Fibroblast of lung (primary cell): ENCODE results near the gene AOC3. TPM values are rescaled to one million over a fixed set of nuclear protein-coding genes. Genes with fewer than 3 reads are reported as not detected.
"Not testable (repeated sequence)": the region's sequence is repeated elsewhere in the genome, so short reads cannot be mapped to it uniquely, and the experiment has no call there.

ENCODE experiments used
- DNase-seq, 2 donors: peaks; one replicate each; pipeline versions ENCODE4 v3.0.0 to v3.0.0-alpha.2; 2010; ENCODE audit warnings: low read depth in 2 of 2
- H2AFZ ChIP-seq: 2 replicates; pipeline ENCODE4 v1.5.1; 2012; ENCODE audit warnings: low read length, control low read depth, inconsistent platforms
- H3K27ac ChIP-seq: 2 replicates; pipeline ENCODE4 v1.5.1; 2011; ENCODE audit warnings: low read length, control low read depth; ENCODE audit not compliant: insufficient read depth
- H3K27me3 ChIP-seq: 2 replicates; pipeline ENCODE4 v1.5.1; 2011; ENCODE audit warnings: mild to moderate bottlenecking, low read length; ENCODE audit not compliant: control insufficient read depth, insufficient read depth
- H3K36me3 ChIP-seq: 2 replicates; pipeline ENCODE4 v1.5.1; 2011; ENCODE audit warnings: low read length; ENCODE audit not compliant: control insufficient read depth, insufficient read depth
- H3K4me1 ChIP-seq: 2 replicates; pipeline ENCODE4 v1.5.1; 2011; ENCODE audit warnings: low read length; ENCODE audit not compliant: control insufficient read depth, insufficient read depth; ENCODE audit errors: extremely low read depth
- H3K4me2 ChIP-seq: 2 replicates; pipeline ENCODE4 v1.5.1; 2011; ENCODE audit warnings: low read length, control low read depth; ENCODE audit not compliant: insufficient read depth; ENCODE audit errors: extremely low read depth
- H3K4me3 ChIP-seq, 4 experiments: fragments of 200-600 bp in 1 of 4; sonication (generic) in 1 of 4; replicated peaks in 1 of 4; 2 replicates each; pipeline ENCODE4 v1.5.1; 2011 to 2016; ENCODE audit warnings: low read length in 4 of 4, low read depth in 3 of 4, mild to moderate bottlenecking in 3 of 4, control low read depth in 2 of 4, inconsistent platforms in 1 of 4, mixed read lengths in 1 of 4; ENCODE audit not compliant: insufficient read depth in 1 of 4; ENCODE audit errors: control extremely low read depth in 1 of 4
- H3K79me2 ChIP-seq: 2 replicates; pipeline ENCODE4 v1.5.1; 2012; ENCODE audit warnings: mild to moderate bottlenecking, low read length, inconsistent platforms; ENCODE audit not compliant: control insufficient read depth, insufficient read depth
- H3K9ac ChIP-seq: 2 replicates; pipeline ENCODE4 v1.5.1; 2011; ENCODE audit warnings: mild to moderate bottlenecking, low read length, control low read depth; ENCODE audit not compliant: insufficient read depth
- H3K9me3 ChIP-seq: 2 replicates; pipeline ENCODE4 v1.5.1; 2012; ENCODE audit warnings: low read depth, low read length; ENCODE audit not compliant: control insufficient read depth, insufficient read depth
- H4K20me1 ChIP-seq: 2 replicates; pipeline ENCODE4 v1.5.1; 2011; ENCODE audit warnings: low read length; ENCODE audit not compliant: control insufficient read depth, insufficient read depth; ENCODE audit errors: extremely low read depth
- CTCF ChIP-seq, 2 donors: IDR thresholded peaks in 1 of 2; conservative IDR thresholded peaks in 1 of 2; 1 replicate in 1 of 2; 2 replicates in 1 of 2; pipeline ENCODE4 v1.5.1; 2011 to 2012; ENCODE audit warnings: low read length in 2 of 2, control low read depth in 1 of 2, inconsistent platforms in 1 of 2, low read depth in 1 of 2, mild to moderate bottlenecking in 1 of 2
- EZH2 ChIP-seq: IDR thresholded peaks from 2 replicates; pipeline ENCODE4 v1.5.1; 2012; ENCODE audit warnings: low read length, control low read depth, mild to moderate bottlenecking; ENCODE audit errors: missing control alignments
- polyA plus RNA-seq, 2 donors: library from polyadenylated mRNA; depleted of rRNA in 1 of 2; stranded (reverse) in 1 of 2; unstranded in 1 of 2; fragments of >200 nt; gene quantifications; 2 replicates each; pipeline ENCODE4 v1.2.1, GENCODE V29; 2011 to 2012; ENCODE audit warnings: missing spikeins in 1 of 2
- total RNA-seq: library from RNA; depleted of rRNA; stranded (reverse); fragments of >200 nt; gene quantifications from 2 replicates; pipeline ENCODE4 v1.2.1, GENCODE V29; 2014

The AOC3 gene
- total and polyA plus RNA-seq, 2 donors (not counting 1 experiment from before 2014, with no cell fraction given) = 0.17 to 3.5 TPM

- no peak for DNase-seq
- H3K4me2 ChIP-seq = no peak overlapping the region
- H3K27ac ChIP-seq = no peak overlapping the region
- no peaks in the 10 kb centered on the region for H3K4me1 ChIP-seq
- H3K36me3 ChIP-seq = no peaks in the 10 kb centered on the region
- no peaks in the 10 kb centered on the region for H3K79me2 ChIP-seq
- no peaks in the 10 kb centered on the region for H3K9me3 ChIP-seq
- no peak overlapping the region for H3K4me3 ChIP-seq
- H3K9ac ChIP-seq = no peak overlapping the region
- H2AFZ ChIP-seq = no peak overlapping the region
- TF ChIP-seq EZH2 = no peak
- no peak for TF ChIP-seq CTCF (conservative IDR thresholded peaks at IDR 0.05 in 1 of 2, IDR thresholded peaks at IDR 0.05 in 1 of 2; ENCODE audit: low read depth in 1 of 2, low read length in 2 of 2)
- peaks cover 7% of the 10 kb centered on the region for H3K27me3 ChIP-seq
- H4K20me1 ChIP-seq = no peaks in the 10 kb centered on the region
These were observed 31.2 kb downstream of the AOC3 start for GRCh38 chr17:42882166-42882565.

DNA sequence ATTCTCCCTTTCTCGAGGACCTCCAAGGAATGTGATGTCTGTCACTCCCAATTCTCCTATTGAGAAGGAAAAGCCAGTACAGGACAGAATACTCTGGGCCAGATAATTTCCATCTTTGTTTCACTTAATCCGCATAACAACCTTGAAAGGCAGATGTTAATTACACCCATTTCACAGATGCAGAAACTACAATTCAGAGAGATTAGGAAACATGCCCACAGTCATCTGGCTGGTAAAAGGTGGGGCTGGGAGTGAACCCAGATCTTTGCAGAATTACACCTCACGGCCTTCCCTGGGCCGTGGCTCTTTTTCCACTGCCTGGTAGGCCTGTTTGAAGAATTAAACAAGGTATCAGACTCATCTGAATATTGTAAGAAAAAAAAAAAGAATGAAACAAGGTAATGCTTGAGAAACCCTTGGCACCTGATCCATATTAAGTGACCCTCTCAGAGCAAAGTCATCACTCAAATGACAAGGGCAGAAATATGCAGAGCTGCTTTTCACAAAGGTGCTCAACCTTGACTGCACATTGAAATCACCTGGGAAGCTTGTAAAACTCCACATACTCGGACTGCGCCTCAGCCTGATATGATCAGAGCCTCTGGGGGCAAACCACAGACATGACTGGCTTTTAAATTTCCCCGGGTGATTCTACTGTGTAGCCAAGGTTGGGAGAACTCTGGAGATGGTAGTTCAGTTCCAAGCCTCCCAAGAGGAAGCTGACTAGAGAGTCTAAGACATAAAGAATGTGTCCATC, 33.0 kb downstream of the AOC3 start:
- no peaks in the 10 kb centered on the region for H3K79me2 ChIP-seq
- DNase-seq = no peak
- H3K9ac ChIP-seq = no peak overlapping the region
- H2AFZ ChIP-seq = no peak overlapping the region
- no peaks in the 10 kb centered on the region for H4K20me1 ChIP-seq
- peaks cover 3% of the 10 kb centered on the region for H3K27me3 ChIP-seq
- H3K4me3 ChIP-seq = no peak overlapping the region
- H3K36me3 ChIP-seq = no peaks in the 10 kb centered on the region
- H3K4me2 ChIP-seq = no peak overlapping the region
- no peaks in the 10 kb centered on the region for H3K9me3 ChIP-seq
- H3K27ac ChIP-seq = no peak overlapping the region
- TF ChIP-seq CTCF (conservative IDR thresholded peaks at IDR 0.05 in 1 of 2, IDR thresholded peaks at IDR 0.05 in 1 of 2; ENCODE audit: low read depth in 1 of 2, low read length in 2 of 2) = no peak
- TF ChIP-seq EZH2 = no peak
- H3K4me1 ChIP-seq = no peaks in the 10 kb centered on the region

DNA sequence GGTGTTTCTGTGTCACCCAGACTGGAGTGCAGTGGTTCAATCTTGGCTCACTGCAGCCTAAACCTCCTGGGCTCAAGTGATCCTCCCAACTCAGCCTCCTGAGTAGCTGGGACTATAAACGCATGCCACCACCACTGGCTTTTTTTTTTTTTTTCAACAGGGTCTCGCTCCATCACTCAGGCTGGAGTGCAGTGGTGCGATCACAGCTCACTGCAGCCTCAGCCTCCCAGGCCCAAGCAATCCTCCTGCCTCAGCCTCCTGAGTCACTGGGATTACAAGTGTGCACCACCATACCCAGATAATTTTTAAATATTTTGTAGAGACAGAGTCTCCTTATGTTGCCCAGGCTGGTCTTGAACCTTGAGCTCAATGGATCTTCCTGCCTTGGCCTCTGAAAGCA, 34.8 kb downstream of the AOC3 start:
- H2AFZ ChIP-seq, H3K4me3 ChIP-seq, H3K4me1 ChIP-seq, DNase-seq, H3K27me3 ChIP-seq, H3K9ac ChIP-seq, H4K20me1 ChIP-seq, H3K4me2 ChIP-seq, H3K36me3 ChIP-seq, H3K9me3 ChIP-seq, H3K79me2 ChIP-seq, H3K27ac ChIP-seq: not testable (repeated sequence)
